Lower leg skin (tissue), 4 donors: ENCODE results near the gene CEP170B. TPM values are rescaled to one million over a fixed set of nuclear protein-coding genes. Genes with fewer than 3 reads are reported as not detected.

Experiments used
- DNase-seq, 2 donors: peaks; one replicate each; pipeline ENCODE4 v3.0.0-alpha.2; 2019; ENCODE audit warnings: low spot score in 2 of 2
- H3K4me3 ChIP-seq: fragments of 200-600 bp; sonication (generic); 2 replicates; pipeline ENCODE4 v1.5.1; 2017; ENCODE audit warnings: mild to moderate bottlenecking, low read depth; ENCODE audit not compliant: poor library complexity, severe bottlenecking
- POLR2A ChIP-seq, 2 donors: fragments of 450-650 bp; IDR thresholded peaks; one replicate each; pipeline ENCODE4 v1.6.1; 2016 to 2017; ENCODE audit warnings: antibody characterized with exemption in 2 of 2, mild to moderate bottlenecking in 1 of 2, moderate library complexity in 1 of 2
- WGBS, 2 donors: methylation state at CpG; one replicate each; pipeline ENCODE4 v1.1.5; 2018; 5-methylcytosine and 5-hydroxymethylcytosine counted together
- intact Hi-C: fragments of 100-400 bp; cut with DNase I; formaldehyde crosslinking; loops from one replicate; pipeline ENCODE4 v1.15.0; 2023; ENCODE audit warnings: low total_unique reads
- total RNA-seq, 4 donors: library from RNA; depleted of rRNA; stranded (reverse); fragments of >200 nt; gene quantifications; one replicate each; pipeline ENCODE4 v1.1.0, GENCODE V29; 2016
- TF ChIP-seq, protein P1 (sequence below), 3 donors: fragments of 450-650 bp; IDR thresholded peaks; one replicate each; pipeline ENCODE4 v1.5.1; 2016; ENCODE audit warnings: antibody characterized with exemption in 3 of 3, mild to moderate bottlenecking in 3 of 3, moderate library complexity in 2 of 3

CEP170B gene
- total RNA-seq, 4 donors from 2014 or later: 41.8 to 80.8 (median 58.5) TPM

DNA sequence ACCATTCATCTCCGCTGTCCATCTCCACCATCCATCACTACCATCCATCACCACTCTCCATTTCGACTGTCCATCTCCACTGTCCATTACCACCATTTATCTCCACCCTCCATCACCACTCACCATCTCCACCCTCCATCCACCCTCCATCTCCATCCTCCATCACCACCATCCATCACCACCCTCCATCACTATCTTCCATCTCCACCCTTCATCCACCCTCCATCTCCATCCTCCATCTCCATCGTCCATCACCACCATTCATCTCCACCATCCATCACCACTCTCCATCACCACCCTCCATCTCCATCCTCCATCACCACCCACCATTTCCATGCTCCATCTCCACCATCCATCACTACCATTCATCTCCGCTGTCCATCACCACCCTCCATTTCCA lies 5.2 kb upstream of the CEP170B start:
- no peak for DNase-seq
- H3K4me3 ChIP-seq: no peak overlapping the region
- intact Hi-C loops: no loop called here
- TF ChIP-seq, protein P1, sequence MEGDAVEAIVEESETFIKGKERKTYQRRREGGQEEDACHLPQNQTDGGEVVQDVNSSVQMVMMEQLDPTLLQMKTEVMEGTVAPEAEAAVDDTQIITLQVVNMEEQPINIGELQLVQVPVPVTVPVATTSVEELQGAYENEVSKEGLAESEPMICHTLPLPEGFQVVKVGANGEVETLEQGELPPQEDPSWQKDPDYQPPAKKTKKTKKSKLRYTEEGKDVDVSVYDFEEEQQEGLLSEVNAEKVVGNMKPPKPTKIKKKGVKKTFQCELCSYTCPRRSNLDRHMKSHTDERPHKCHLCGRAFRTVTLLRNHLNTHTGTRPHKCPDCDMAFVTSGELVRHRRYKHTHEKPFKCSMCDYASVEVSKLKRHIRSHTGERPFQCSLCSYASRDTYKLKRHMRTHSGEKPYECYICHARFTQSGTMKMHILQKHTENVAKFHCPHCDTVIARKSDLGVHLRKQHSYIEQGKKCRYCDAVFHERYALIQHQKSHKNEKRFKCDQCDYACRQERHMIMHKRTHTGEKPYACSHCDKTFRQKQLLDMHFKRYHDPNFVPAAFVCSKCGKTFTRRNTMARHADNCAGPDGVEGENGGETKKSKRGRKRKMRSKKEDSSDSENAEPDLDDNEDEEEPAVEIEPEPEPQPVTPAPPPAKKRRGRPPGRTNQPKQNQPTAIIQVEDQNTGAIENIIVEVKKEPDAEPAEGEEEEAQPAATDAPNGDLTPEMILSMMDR (IDR thresholded peaks at IDR 0.05): no peak
- no peak for TF ChIP-seq POLR2A (IDR thresholded peaks at IDR 0.05)
- WGBS, 2 donors: 95 to 96% methylated on average over 4 of the region's 4 CpGs

- no peak for TF ChIP-seq POLR2A (IDR thresholded peaks at IDR 0.05)
- TF ChIP-seq, protein P1 (IDR thresholded peaks at IDR 0.05): no peak
- no peak for DNase-seq
- no peak overlapping the region for H3K4me3 ChIP-seq
- intact Hi-C loops: no loop called here
Observed at GRCh38 chr14:104860414-104860813, 4.7 kb upstream of the CEP170B start.

GRCh38 chr14:104863131-104863862 lies 1.8 kb upstream of the CEP170B start:
- 69 to 71% methylated on average over 13 of the region's 13 CpGs for WGBS, 2 donors
- H3K4me3 ChIP-seq: no peak overlapping the region
- TF ChIP-seq, protein P1 (IDR thresholded peaks at IDR 0.05): no peak
- no peak for TF ChIP-seq POLR2A (IDR thresholded peaks at IDR 0.05)
- DNase-seq: no peak
- intact Hi-C loops: no loop called here

DNA sequence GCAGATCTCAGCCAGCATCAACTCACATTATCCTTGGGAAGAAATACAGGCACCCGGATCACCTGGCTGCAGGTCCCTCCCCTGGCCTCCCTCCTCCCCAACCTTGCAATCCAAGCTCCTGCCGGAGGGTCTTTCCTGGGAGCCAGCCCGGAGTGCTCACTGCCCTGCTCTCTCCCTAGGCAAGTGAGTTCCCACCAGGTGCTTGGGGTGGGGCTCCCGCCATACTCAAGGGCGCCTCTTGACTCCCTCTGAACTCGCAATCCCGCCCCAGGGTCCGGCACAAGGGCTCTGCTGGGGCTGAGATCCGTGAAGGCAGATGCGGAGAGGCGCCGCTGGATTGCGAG lies 1.2 kb upstream of the CEP170B start:
- intact Hi-C loops: no loop called here
- 14 to 22% methylated on average over 5 to 11 of the region's 13 CpGs for WGBS, 2 donors
- TF ChIP-seq, protein P1 (IDR thresholded peaks at IDR 0.05): no peak
- TF ChIP-seq POLR2A (IDR thresholded peaks at IDR 0.05): no peak
- no peak overlapping the region for H3K4me3 ChIP-seq
- DNase-seq: no peak

DNA sequence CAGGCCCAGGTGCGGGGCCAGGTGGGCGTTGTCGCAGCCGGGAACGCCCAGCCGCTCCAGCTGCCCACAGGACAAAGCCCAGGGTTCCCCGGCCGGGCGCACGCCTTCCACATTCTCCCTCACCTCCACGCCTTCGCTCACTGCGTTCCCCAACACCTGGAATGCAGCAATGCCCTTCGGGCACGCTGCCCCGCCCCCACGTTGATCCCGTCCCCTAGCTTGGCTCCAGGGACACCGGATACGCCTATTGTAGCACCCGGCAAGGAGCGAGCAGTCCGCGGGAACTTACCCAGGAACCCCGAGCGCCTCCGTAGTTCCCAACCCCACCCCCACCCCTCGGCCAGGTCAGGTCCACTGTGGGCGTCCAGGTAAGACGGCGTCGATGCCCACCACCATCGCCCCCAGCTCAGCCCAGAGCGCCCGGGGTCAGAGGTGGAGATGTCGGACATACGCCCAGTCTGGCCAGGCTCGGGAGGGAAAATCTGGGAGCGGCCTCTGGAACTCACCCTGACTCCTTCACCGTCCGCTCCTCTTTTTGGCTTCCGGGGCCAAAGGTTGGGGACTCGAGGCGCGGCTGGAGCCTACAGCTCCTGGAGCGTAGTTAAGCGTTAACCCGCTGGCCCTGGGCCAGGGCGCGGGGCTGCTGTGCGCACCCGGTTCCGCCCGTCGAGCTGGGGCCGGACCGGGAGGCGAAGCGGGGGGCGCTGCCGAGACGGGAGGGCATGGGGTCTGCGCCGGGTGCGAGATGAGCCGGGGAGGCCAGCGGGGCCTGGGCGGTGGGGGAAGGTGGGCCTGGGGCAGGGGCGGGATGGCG lies 594 bp upstream of the CEP170B start:
- WGBS, 2 donors: 2 to 4% methylated on average over 28 to 42 of the region's 70 CpGs
- no peak for DNase-seq
- intact Hi-C loops: no loop called here
- H3K4me3 ChIP-seq: peak overlapping the region; percentile 56
- TF ChIP-seq, protein P1 (IDR thresholded peaks at IDR 0.05): no peak
- TF ChIP-seq POLR2A (IDR thresholded peaks at IDR 0.05): no peak
